GM12878 (cell line): ENCODE results near the gene FREM2.

Source experiments
- CEBPB ChIP-seq, 2 experiments: fragments of 150-350 bp in 1 of 2; IDR thresholded peaks; 2 replicates each; pipeline ENCODE4 v1.6.1; 2012 to 2014; ENCODE audit warnings: low read depth in 2 of 2, low read length in 2 of 2, borderline replicate concordance in 1 of 2, inconsistent platforms in 1 of 2
- EZH2 ChIP-seq: IDR thresholded peaks from 2 replicates; pipeline ENCODE4 v1.6.1; 2012; ENCODE audit warnings: low read depth, mild to moderate bottlenecking, control low read depth, inconsistent platforms, low read length, borderline replicate concordance; ENCODE audit not compliant: control insufficient read depth
- MXI1 ChIP-seq: fragments of 150-350 bp; IDR thresholded peaks from 2 replicates; pipeline ENCODE4 v1.6.1; 2011; ENCODE audit warnings: low read depth, mild to moderate bottlenecking, inconsistent platforms, low read length, improper control_type of control experiment
- TF ChIP-seq, protein P1 (sequence below), 3 experiments: IDR thresholded peaks in 2 of 3; conservative IDR thresholded peaks in 1 of 3; 2 replicates each; pipeline ENCODE4 v1.5.1; 2011; ENCODE audit warnings: low read depth in 3 of 3, low read length in 3 of 3, mild to moderate bottlenecking in 3 of 3, control low read depth in 2 of 3, moderate library complexity in 2 of 3, inconsistent platforms in 1 of 3, mixed read lengths in 1 of 3; ENCODE audit not compliant: control insufficient read depth in 2 of 3, insufficient read depth in 1 of 3; ENCODE audit errors: extremely low read depth in 1 of 3
- TF ChIP-seq, protein P2 (sequence below): IDR thresholded peaks from 2 replicates; pipeline ENCODE4 v1.6.1; 2012; ENCODE audit warnings: low read depth, low read length, improper control_type of control experiment
- TF ChIP-seq, protein P3 (sequence below): fragments of 450-650 bp; IDR thresholded peaks from 2 replicates; pipeline ENCODE4 v1.6.1; 2016; ENCODE audit warnings: mild to moderate bottlenecking
- TF ChIP-seq, protein P4 (sequence below): fragments of 450-650 bp; IDR thresholded peaks from 2 replicates; pipeline ENCODE4 v1.6.1; 2017; ENCODE audit warnings: mild to moderate bottlenecking, low read depth, inconsistent platforms; ENCODE audit not compliant: poor library complexity, severe bottlenecking

DNA sequence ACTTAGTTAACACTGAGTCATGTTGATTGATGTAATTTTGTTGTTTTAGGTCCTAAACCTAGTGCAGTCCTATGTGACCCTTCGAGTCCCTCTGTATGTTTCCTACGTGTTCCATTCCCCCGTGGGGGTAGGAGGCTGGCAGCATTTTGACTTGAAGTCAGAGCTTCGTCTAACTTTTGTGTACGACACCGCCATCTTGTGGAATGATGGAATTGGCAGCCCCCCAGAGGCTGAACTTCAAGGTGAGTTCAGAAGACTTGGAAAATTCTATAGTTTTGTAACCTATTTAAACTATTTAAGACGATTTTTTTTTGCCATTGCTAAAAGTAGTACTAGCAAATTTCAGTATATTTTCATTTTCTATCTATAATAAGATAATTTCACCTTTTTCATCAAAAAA is 185.8 kb downstream of the FREM2 start:
- no peak for TF ChIP-seq CEBPB (IDR thresholded peaks at IDR 0.05; ENCODE audit: borderline replicate concordance in 1 of 2, low read depth in 2 of 2, low read length in 2 of 2)
- TF ChIP-seq, protein P1, sequence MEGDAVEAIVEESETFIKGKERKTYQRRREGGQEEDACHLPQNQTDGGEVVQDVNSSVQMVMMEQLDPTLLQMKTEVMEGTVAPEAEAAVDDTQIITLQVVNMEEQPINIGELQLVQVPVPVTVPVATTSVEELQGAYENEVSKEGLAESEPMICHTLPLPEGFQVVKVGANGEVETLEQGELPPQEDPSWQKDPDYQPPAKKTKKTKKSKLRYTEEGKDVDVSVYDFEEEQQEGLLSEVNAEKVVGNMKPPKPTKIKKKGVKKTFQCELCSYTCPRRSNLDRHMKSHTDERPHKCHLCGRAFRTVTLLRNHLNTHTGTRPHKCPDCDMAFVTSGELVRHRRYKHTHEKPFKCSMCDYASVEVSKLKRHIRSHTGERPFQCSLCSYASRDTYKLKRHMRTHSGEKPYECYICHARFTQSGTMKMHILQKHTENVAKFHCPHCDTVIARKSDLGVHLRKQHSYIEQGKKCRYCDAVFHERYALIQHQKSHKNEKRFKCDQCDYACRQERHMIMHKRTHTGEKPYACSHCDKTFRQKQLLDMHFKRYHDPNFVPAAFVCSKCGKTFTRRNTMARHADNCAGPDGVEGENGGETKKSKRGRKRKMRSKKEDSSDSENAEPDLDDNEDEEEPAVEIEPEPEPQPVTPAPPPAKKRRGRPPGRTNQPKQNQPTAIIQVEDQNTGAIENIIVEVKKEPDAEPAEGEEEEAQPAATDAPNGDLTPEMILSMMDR (IDR thresholded peaks at IDR 0.05 in 2 of 3, conservative IDR thresholded peaks at IDR 0.05 in 1 of 3; ENCODE audit: control insufficient read depth in 2 of 3, extremely low read depth in 1 of 3, insufficient read depth in 1 of 3, low read depth in 3 of 3, low read length in 3 of 3), result peak; percentile 61 to 73 (median 65)
- TF ChIP-seq, protein P2, sequence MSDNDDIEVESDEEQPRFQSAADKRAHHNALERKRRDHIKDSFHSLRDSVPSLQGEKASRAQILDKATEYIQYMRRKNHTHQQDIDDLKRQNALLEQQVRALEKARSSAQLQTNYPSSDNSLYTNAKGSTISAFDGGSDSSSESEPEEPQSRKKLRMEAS, result no peak
- TF ChIP-seq, protein P3, sequence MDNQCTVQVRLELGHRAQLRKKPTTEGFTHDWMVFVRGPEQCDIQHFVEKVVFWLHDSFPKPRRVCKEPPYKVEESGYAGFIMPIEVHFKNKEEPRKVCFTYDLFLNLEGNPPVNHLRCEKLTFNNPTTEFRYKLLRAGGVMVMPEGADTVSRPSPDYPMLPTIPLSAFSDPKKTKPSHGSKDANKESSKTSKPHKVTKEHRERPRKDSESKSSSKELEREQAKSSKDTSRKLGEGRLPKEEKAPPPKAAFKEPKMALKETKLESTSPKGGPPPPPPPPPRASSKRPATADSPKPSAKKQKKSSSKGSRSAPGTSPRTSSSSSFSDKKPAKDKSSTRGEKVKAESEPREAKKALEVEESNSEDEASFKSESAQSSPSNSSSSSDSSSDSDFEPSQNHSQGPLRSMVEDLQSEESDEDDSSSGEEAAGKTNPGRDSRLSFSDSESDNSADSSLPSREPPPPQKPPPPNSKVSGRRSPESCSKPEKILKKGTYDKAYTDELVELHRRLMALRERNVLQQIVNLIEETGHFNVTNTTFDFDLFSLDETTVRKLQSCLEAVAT, result no peak
- TF ChIP-seq, protein P4, sequence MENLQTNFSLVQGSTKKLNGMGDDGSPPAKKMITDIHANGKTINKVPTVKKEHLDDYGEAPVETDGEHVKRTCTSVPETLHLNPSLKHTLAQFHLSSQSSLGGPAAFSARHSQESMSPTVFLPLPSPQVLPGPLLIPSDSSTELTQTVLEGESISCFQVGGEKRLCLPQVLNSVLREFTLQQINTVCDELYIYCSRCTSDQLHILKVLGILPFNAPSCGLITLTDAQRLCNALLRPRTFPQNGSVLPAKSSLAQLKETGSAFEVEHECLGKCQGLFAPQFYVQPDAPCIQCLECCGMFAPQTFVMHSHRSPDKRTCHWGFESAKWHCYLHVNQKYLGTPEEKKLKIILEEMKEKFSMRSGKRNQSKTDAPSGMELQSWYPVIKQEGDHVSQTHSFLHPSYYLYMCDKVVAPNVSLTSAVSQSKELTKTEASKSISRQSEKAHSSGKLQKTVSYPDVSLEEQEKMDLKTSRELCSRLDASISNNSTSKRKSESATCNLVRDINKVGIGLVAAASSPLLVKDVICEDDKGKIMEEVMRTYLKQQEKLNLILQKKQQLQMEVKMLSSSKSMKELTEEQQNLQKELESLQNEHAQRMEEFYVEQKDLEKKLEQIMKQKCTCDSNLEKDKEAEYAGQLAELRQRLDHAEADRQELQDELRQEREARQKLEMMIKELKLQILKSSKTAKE, result no peak
- no peak for TF ChIP-seq MXI1
- TF ChIP-seq EZH2, result no peak
